ENCODE results near the gene ANKRD61.
"Not testable (repeated sequence)": the region's sequence is repeated elsewhere in the genome, so short reads cannot be mapped to it uniquely, and the experiment has no call there.

The ANKRD61 gene

GRCh38 chr7:6030988-6031387, at the start of gene ANKRD61:
TSS of gene ANKRD61 (plus strand) at chr7:6031376. CDS start at chr7:6031376, 0 bp downstream.
- no peak for DNase-seq (ENCODE audit: low read depth)

GRCh38 chr7:5987061-5987460, 44.1 kb upstream of the ANKRD61 start:
- DNase-seq (ENCODE audit: low read depth) = not testable (repeated sequence)

GRCh38 chr7:5997210-5997808, 33.9 kb upstream of the ANKRD61 start:
- peak; percentile 41 for DNase-seq (ENCODE audit: low read depth)

GRCh38 chr7:6007386-6007785, 23.8 kb upstream of the ANKRD61 start:
- no peak for DNase-seq (ENCODE audit: low read depth)

GRCh38 chr7:6007835-6008590, 23.2 kb upstream of the ANKRD61 start:
- not testable (repeated sequence) for DNase-seq (ENCODE audit: low read depth)

- DNase-seq (ENCODE audit: low read depth) = peak; percentile 97
These were observed 22.2 kb upstream of the ANKRD61 start, which contains the start of the genes AIMP2 and PMS2 for GRCh38 chr7:6008668-6009611. TSS of gene AIMP2 (plus strand) at chr7:6009272. CDS start at chr7:6009364, 92 bp downstream. TSS of gene PMS2 (minus strand) at chr7:6009049. CDS start at chr7:6009019, 30 bp downstream.

- not testable (repeated sequence) for DNase-seq (ENCODE audit: low read depth)
These were observed 20.8 kb upstream of the ANKRD61 start for GRCh38 chr7:6010370-6010769.

GRCh38 chr7:6011541-6011940, 19.6 kb upstream of the ANKRD61 start:
- DNase-seq (ENCODE audit: low read depth) = no peak

GRCh38 chr7:6012355-6013104, 18.6 kb upstream of the ANKRD61 start:
- DNase-seq (ENCODE audit: low read depth) = no peak

GRCh38 chr7:6015917-6016652, 15.1 kb upstream of the ANKRD61 start:
- DNase-seq (ENCODE audit: low read depth) = no peak

- no peak for DNase-seq (ENCODE audit: low read depth)
These were observed 14.6 kb upstream of the ANKRD61 start for GRCh38 chr7:6016653-6016966.

- no peak for DNase-seq (ENCODE audit: low read depth)
These were observed 10.5 kb upstream of the ANKRD61 start for GRCh38 chr7:6020371-6021286.

- DNase-seq (ENCODE audit: low read depth) = no peak
These were observed 8.5 kb upstream of the ANKRD61 start for GRCh38 chr7:6022707-6023106.

- no peak for DNase-seq (ENCODE audit: low read depth)
These were observed 7.2 kb upstream of the ANKRD61 start for GRCh38 chr7:6023974-6024435.

GRCh38 chr7:6026011-6026819, 5.0 kb upstream of the ANKRD61 start:
- DNase-seq (ENCODE audit: low read depth) = peak; percentile 35

GRCh38 chr7:6026820-6027311, 4.3 kb upstream of the ANKRD61 start:
- no peak for DNase-seq (ENCODE audit: low read depth)

GRCh38 chr7:6027806-6028365, 3.3 kb upstream of the ANKRD61 start:
- no peak for DNase-seq (ENCODE audit: low read depth)

GRCh38 chr7:6028563-6028962, 2.6 kb upstream of the ANKRD61 start:
- no peak for DNase-seq (ENCODE audit: low read depth)
